Activated CD8-positive, alpha-beta memory T cell treated with anti-CD3 and anti-CD28 coated beads for 48 hours (primary cell): ENCODE data around the gene SPOCK1.
"Not testable (repeated sequence)": the region's sequence is repeated elsewhere in the genome, so short reads cannot be mapped to it uniquely, and the experiment has no call there.

Experiments
- DNase-seq, 3 experiments: peaks; one replicate each; pipeline ENCODE4 v3.0.0-alpha.2; 2020; ENCODE audit warnings: low read depth in 2 of 3, low spot score in 2 of 3

The SPOCK1 gene

GRCh38 chr5:136984772-136985446 lies 514.2 kb downstream of the SPOCK1 start:
- DNase-seq, result no peak

GRCh38 chr5:136981936-136982335 lies 517.2 kb downstream of the SPOCK1 start:
- no peak for DNase-seq

- DNase-seq, result no peak
Observed at GRCh38 chr5:136979131-136979530, 520.0 kb downstream of the SPOCK1 start.

- DNase-seq, result no peak
Observed at GRCh38 chr5:136963504-136963903, 535.6 kb downstream of the SPOCK1 start.

- no peak for DNase-seq
Observed at GRCh38 chr5:136957428-136957827, 541.7 kb downstream of the SPOCK1 start.

- not testable (repeated sequence) for DNase-seq
Observed at GRCh38 chr5:136954142-136954541, 545.0 kb downstream of the SPOCK1 start.

GRCh38 chr5:136953346-136954069 lies 545.6 kb downstream of the SPOCK1 start:
- not testable (repeated sequence) for DNase-seq

GRCh38 chr5:136927571-136927970 lies 571.6 kb downstream of the SPOCK1 start:
- no peak for DNase-seq

GRCh38 chr5:136926073-136926472 lies 573.1 kb downstream of the SPOCK1 start:
- DNase-seq, result no peak
